Activated T-cell treated with anti-CD3 and anti-CD28 coated beads, Interleukin-2, amount 50 U/mL, for 24 hours (primary cell): ENCODE results near the gene RPUSD2.
A peak's percentile ranks its signal among the peaks of the same experiment; 100 is the strongest.
"Not testable (repeated sequence)": the region's sequence is repeated elsewhere in the genome, so short reads cannot be mapped to it uniquely, and the experiment has no call there.

Source experiments
- DNase-seq: peaks from one replicate; pipeline ENCODE4 v3.0.0-alpha.2; 2020
- H3K27ac Mint-ChIP-seq: 2 replicates; pipeline ENCODE4 v1.8.0; 2020; ENCODE audit warnings: mild to moderate bottlenecking, mixed read lengths
- H3K27me3 Mint-ChIP-seq: 2 replicates; pipeline ENCODE4 v1.8.0; 2020; ENCODE audit warnings: mixed read lengths
- H3K36me3 Mint-ChIP-seq: 2 replicates; pipeline ENCODE4 v1.8.0; 2020; ENCODE audit warnings: low read depth, mixed read lengths
- H3K4me1 Mint-ChIP-seq: 2 replicates; pipeline ENCODE4 v1.8.0; 2020; ENCODE audit warnings: low read depth, mixed read lengths
- H3K4me3 Mint-ChIP-seq: 2 replicates; pipeline ENCODE4 v1.8.0; 2020; ENCODE audit warnings: mild to moderate bottlenecking, moderate library complexity, mixed read lengths
- H3K9me3 Mint-ChIP-seq: 2 replicates; pipeline ENCODE4 v1.8.0; 2020; ENCODE audit warnings: mixed read lengths

RPUSD2 gene

DNA sequence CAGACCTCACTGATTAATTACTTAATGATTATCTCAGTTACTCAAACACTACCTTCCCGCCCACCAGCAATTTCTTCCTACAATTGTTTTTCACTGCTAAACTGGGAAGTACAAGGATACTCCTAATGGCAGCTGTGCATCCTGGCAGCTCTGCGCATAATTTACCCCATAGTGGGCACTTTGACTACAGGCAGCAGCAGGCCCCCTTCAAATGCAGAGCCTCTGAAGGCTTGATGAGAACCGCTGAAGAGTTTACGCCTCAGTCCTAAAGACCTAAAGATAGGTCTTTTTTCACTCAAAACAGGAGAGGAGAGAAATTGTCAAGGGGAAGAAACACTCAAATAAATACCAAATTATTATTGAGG, 15.0 kb upstream of the RPUSD2 start:
- H3K9me3 Mint-ChIP-seq: no peaks in the 10 kb centered on the region
- peaks cover 12% of the 10 kb centered on the region for H3K4me1 Mint-ChIP-seq
- no peaks in the 10 kb centered on the region for H3K27me3 Mint-ChIP-seq
- DNase-seq: no peak
- H3K27ac Mint-ChIP-seq: no peak overlapping the region
- no peak overlapping the region for H3K4me3 Mint-ChIP-seq
- peaks cover 85% of the 10 kb centered on the region for H3K36me3 Mint-ChIP-seq

DNA sequence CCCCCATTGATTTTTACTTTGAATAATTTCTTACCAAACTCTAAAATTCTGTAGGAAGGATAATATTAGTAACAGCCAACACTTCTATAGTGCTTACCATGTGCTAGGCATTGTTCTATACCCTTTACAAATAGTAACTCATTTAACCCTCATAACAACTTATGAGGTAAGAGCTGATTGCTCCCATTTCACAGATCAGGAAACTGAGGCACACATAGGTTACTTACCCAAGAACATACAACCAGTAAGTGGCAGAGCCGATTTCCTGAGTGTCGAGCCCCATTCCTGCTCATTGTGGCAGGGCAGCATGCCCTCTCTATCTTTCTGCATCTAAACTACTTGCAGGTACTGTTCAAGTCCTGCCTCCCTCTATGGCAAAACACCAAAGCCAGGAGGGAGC, 13.2 kb upstream of the RPUSD2 start:
- peaks cover 82% of the 10 kb centered on the region for H3K36me3 Mint-ChIP-seq
- H3K9me3 Mint-ChIP-seq: no peaks in the 10 kb centered on the region
- no peak overlapping the region for H3K4me3 Mint-ChIP-seq
- H3K27ac Mint-ChIP-seq: no peak overlapping the region
- no peaks in the 10 kb centered on the region for H3K27me3 Mint-ChIP-seq
- no peak for DNase-seq
- peaks cover 24% of the 10 kb centered on the region for H3K4me1 Mint-ChIP-seq

DNA sequence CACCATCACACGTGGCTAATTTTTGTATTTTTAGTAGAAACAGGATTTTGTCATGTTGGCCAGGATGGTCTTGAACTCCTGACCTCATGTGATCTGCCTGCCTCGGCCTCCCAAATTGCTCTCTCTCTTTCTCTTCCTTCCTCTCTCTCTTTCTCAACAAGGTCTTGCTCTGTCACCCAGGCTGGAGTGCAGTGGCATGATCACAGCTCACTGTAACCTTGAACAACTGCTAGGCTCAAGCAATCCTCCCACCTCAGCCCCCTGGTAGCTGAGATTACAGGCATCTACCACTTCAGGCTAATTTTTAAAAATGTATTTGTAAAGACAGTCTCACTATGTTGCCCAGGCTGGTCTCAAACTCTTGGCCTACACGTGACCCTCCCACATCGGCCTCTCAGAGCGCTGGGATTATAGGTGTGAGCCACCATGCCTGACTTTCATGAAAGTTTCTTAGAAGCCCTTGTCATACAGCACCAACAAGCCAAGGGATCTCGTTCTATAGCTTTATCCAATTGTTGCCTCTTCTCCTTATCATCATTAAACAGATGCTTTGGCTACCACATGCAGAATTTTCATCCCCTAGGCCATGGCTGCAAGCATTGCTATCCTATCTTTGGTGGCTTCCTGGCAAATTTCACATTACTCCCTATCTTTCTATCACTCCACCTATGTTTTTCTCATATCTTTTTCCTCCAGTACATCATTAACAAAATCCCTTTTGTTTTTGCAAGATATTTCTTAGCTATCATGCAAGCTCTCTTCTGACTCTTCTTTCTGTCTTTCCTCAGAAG, 10.0 kb upstream of the RPUSD2 start:
- Mint-ChIP-seq H3K27me3 (no peaks in the 10 kb centered on the region), H3K4me3 (no peak overlapping the region), H3K9me3 (no peaks in the 10 kb centered on the region), H3K36me3 (peaks cover 78% of the 10 kb centered on the region), H3K27ac (no peak overlapping the region), H3K4me1 (peaks cover 50% of the 10 kb centered on the region)
- no peak for DNase-seq

DNA sequence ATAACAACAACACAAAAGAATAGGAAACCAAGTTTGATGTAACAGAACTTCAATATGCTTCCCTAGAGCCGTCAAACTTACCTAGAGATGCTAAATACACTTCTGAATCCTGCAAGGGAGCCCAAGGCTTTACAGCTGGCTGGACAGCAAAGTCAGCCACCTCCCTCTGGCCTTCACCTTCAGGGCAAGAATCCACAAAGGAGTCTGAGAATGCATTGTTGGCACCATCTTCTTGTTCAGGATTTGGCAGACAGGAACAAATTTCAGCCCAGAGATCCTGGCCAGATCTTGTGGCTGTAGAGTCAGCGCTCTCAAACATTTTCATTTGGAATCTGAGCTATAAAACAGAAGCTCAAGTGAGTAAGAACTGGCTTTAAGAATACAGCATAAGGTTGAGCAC, 6.4 kb upstream of the RPUSD2 start:
- H3K27ac Mint-ChIP-seq: no peak overlapping the region
- H3K36me3 Mint-ChIP-seq: peaks cover 53% of the 10 kb centered on the region
- peaks cover 68% of the 10 kb centered on the region for H3K4me1 Mint-ChIP-seq
- DNase-seq: no peak
- H3K27me3 Mint-ChIP-seq: peaks cover 3% of the 10 kb centered on the region
- H3K4me3 Mint-ChIP-seq: peak overlapping the region; percentile 27
- H3K9me3 Mint-ChIP-seq: no peaks in the 10 kb centered on the region

DNA sequence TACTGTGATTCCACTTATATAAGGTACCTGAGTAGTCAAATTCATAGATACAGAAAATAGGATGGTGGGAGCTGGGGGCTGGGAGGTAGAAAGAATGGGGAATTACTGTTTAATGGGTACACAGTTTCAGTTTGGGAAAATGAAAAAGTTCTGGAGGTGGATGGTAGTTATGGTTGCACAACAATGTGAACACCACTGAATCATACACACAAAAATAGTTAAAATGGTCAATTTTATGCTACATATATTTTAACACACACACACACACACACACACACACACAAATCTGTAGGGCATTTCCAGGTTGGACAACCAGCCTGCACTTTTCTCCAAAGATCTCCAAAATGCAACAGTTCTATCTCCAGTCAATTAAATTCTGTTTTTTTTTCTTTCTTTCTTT, 5.7 kb upstream of the RPUSD2 start:
- H3K27me3 Mint-ChIP-seq: peaks cover 3% of the 10 kb centered on the region
- H3K4me3 Mint-ChIP-seq: peak overlapping the region; percentile 97
- H3K27ac Mint-ChIP-seq: peak overlapping the region; percentile 26
- H3K4me1 Mint-ChIP-seq: peaks cover 65% of the 10 kb centered on the region
- no peak for DNase-seq
- no peaks in the 10 kb centered on the region for H3K9me3 Mint-ChIP-seq
- H3K36me3 Mint-ChIP-seq: peaks cover 45% of the 10 kb centered on the region

DNA sequence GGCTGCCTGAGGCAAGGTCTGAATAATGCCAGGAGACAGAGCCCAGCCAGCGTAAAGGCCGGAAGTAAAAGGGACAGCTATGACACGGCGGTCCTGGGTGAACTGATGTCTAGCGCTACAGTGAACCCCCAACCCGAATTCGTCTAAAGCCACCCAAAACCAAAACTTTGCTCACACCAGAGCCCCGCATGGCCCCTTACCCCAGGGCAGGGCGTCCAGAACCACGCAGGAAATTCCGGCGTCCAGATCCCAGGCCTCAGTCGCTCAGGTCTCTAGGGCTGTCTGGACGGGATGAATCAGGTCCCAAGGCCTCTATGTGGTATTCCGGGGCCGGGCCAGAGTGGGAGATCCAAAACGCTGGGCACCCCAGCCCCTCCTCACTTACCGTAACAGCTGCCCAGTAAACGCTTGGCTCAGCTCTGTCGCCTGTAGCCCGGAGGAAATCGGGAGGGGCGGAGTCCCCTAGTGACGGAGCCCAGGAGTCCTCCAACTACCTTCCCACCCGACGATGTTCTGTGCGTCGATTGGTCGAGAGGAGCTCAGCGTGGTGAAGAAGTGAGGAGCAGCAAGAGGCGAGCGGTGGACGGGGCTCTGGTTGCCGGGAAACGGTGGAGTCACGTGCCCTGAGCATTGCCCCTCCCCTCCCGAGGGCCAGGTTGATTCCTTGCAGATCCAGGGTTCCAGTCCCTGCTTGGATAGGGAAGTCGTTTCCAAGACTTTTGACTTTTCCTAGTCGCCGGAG, 4.3 kb upstream of the RPUSD2 start, which contains the start of gene CCDC32:
TSS of gene CCDC32 (minus strand) at position 452 of the 742 bp plus-strand sequence. CDS start 2,027 bp downstream, outside the sequence.
- Mint-ChIP-seq H3K27ac (peak within 1 kb of the TSS; percentile 98), H3K36me3 (peaks cover 42% of the 10 kb centered on the region), H3K4me1 (peaks cover 61% of the 10 kb centered on the region), H3K4me3 (peak within 1 kb of the TSS; percentile 97), H3K27me3 (peaks cover 3% of the 10 kb centered on the region), H3K9me3 (no peaks in the 10 kb centered on the region)
- peak; percentile 92 for DNase-seq

DNA sequence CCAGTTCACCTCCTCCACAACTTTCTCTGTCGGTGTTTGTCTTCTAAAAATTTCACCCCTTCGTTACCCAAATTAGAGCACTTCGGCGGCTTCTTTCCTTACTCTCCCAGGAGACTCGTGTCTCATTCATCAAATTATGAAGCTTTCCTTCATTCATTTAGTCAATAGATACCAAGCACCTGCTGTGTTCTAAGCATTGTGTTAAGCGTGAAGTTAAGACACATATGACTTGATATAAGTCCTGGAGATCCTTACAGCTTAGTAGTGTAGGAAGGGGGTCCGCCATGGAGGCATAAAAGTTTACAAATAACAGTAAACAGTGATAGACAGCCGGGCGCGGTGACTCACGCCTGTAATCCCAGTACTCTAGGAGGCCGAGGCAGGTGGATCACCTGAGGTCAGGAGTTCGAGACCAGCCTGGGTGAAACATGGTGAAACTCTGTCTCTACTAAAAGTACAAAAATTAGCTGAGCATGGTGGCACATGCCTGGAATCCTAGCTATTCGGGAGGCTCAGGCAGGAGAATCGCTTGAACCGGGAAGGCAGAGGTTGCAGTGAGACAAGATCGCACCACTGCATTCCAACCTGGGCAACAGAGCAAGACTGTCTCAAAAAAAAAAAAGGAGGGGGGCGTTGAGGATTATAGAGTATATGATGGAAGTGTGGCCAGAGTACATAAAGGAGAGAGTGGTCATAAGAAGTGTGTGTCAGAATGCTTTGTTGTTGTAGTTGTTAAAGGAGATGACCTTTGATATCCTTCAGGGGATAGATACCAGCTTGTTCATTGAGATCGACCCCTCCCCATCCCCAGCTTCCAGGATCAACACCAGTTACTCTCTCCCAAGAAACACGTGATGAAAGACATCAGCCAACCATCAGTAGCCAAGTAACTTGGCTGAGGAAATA, 3.5 kb upstream of the RPUSD2 start:
- peak overlapping the region; percentile 97 for H3K4me3 Mint-ChIP-seq
- H3K9me3 Mint-ChIP-seq: no peaks in the 10 kb centered on the region
- no peak for DNase-seq
- H3K27me3 Mint-ChIP-seq: peaks cover 3% of the 10 kb centered on the region
- H3K27ac Mint-ChIP-seq: peak overlapping the region; percentile 98
- H3K4me1 Mint-ChIP-seq: peaks cover 61% of the 10 kb centered on the region
- peaks cover 44% of the 10 kb centered on the region for H3K36me3 Mint-ChIP-seq

DNA sequence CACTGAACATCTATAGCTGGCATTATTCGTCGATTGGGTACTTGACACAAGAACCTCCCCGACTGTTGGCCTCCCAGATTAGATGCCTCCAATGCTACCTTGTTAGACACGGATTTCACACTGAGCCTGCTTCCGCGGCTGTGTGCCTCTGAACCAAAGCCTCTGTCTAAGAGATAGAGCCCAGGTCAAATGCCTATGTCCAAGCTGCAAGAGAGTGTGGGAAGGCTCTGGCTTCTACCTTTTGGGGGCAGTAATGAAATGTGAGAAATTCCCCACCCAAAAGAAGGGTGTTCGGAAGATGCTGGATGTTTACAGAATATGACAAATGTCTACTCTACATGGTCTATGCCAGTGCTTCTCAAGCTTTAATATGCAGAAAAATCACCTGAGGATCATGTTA, 2.0 kb upstream of the RPUSD2 start:
- Mint-ChIP-seq H3K36me3 (peaks cover 43% of the 10 kb centered on the region), H3K4me1 (peaks cover 56% of the 10 kb centered on the region), H3K27ac (no peak overlapping the region), H3K27me3 (peaks cover 3% of the 10 kb centered on the region), H3K4me3 (no peak overlapping the region), H3K9me3 (no peaks in the 10 kb centered on the region)
- DNase-seq: no peak

DNA sequence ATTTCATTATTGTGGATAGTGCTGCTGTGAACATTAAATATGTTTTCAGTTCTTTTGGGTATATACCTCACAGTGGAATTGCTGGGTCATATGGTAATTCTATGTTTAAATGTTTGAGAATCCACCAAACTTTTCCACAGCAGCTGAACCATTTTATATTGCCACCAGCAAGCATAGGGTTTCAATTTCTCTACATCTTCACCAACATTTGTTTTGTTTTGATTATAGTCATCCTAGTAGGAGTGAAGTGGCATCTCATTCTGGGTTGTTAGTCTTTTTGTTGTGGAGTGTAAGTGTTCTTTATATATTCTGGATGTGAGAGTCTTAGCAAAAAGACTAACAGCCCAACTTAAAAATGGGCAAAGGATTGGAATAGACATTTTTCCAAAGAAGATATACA, 6.0 kb downstream of the RPUSD2 start:
- H3K27ac Mint-ChIP-seq: peak overlapping the region; percentile 60
- no peaks in the 10 kb centered on the region for H3K27me3 Mint-ChIP-seq
- H3K9me3 Mint-ChIP-seq: no peaks in the 10 kb centered on the region
- peaks cover 60% of the 10 kb centered on the region for H3K36me3 Mint-ChIP-seq
- no peak for DNase-seq
- H3K4me1 Mint-ChIP-seq: peaks cover 44% of the 10 kb centered on the region
- H3K4me3 Mint-ChIP-seq: no peak overlapping the region

DNA sequence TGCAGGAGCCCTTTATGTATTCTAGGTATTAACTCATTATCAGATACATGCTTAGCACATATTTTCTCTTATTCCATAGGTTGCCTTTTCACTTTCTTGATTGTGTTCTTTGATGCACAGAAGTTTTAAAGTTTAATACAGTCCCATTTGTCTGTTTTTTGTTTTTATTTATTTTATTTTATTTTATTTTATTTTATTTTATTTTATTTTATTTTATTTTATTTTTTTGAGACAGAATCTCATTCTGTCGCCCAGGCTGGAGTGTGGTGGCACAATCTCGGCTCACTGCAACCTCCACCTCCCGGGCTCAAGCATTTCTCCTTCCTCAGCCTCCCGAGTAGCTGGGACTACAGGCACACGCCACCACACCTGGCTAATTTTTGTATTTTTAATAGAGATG, 7.8 kb downstream of the RPUSD2 start:
- not testable (repeated sequence) for H3K9me3 Mint-ChIP-seq, H3K27ac Mint-ChIP-seq, H3K27me3 Mint-ChIP-seq, DNase-seq, H3K4me3 Mint-ChIP-seq
- Mint-ChIP-seq H3K36me3 (peaks cover 43% of the 10 kb centered on the region), H3K4me1 (peaks cover 29% of the 10 kb centered on the region)

DNA sequence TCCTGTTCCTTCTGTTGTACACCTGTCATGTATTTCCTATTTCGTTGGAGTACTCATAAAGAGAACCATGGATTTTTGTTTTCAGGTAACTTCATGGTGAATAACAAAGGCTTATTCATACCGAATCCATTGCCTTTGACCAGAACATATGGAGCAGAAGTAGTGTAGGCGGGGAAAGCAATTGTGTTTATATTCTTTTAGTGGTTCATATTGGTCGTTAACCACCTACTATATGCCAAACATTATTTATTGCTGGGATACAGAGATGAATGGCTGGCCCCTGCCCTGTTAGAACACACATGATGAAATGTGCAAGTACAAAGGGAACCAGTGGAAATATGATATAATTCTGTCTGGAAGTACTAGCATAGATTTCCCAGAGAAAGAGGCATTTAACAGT, 9.8 kb downstream of the RPUSD2 start:
- Mint-ChIP-seq H3K4me1 (peaks cover 17% of the 10 kb centered on the region), H3K27me3 (no peaks in the 10 kb centered on the region), H3K27ac (no peak overlapping the region), H3K36me3 (peaks cover 24% of the 10 kb centered on the region), H3K9me3 (no peaks in the 10 kb centered on the region), H3K4me3 (no peak overlapping the region)
- no peak for DNase-seq

DNA sequence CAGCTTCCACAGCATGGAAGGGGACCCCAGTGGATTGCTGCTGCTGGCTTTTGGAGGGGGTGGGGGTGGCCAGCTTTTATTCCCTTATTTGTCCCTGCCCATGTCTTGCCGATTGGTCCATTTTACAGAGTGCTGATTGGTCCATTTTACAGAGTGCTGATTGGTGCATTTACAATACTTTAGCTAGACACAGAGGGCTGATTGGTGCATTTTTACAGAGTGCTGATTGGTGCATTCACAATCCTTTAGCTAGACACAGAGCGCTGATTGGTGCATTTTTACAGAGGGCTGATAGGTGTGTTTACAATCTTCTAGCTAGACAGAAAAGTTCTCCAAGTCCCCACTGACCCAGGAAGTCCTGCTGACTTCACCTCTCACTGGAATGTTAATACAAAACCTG, 12.7 kb downstream of the RPUSD2 start:
- DNase-seq, H3K27me3 Mint-ChIP-seq, H3K9me3 Mint-ChIP-seq, H3K36me3 Mint-ChIP-seq, H3K4me1 Mint-ChIP-seq, H3K27ac Mint-ChIP-seq, H3K4me3 Mint-ChIP-seq: not testable (repeated sequence)

DNA sequence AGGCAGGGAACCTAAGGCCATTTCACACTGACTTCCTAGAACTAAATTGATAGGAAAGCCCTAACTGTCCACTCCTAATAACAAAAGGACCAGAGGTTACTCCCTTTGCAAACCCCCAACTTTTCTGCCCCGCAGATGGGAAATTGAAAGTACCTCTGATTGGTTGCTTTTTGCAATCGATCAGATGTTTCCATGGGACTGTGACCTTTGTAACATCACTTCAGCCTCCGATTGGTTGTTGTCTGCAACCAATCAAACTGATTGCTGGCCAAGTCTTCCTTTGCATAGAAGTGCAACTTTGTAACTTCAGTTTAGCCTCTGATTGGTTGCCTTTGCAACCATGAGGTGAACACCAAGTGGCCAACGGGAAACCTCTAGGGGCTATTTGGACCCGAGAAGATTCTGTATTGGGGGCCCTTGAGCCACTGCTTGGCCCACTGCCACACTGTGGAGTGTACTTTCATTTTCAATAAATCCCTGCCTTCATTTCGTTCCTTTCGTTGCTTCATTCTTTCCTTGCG, 13.7 kb downstream of the RPUSD2 start:
- Mint-ChIP-seq H3K4me3 (no peak overlapping the region), H3K27me3 (peaks cover 3% of the 10 kb centered on the region), H3K36me3 (no peaks in the 10 kb centered on the region), H3K27ac (no peak overlapping the region), H3K4me1 (peaks cover 2% of the 10 kb centered on the region), H3K9me3 (no peaks in the 10 kb centered on the region)
- DNase-seq: no peak

DNA sequence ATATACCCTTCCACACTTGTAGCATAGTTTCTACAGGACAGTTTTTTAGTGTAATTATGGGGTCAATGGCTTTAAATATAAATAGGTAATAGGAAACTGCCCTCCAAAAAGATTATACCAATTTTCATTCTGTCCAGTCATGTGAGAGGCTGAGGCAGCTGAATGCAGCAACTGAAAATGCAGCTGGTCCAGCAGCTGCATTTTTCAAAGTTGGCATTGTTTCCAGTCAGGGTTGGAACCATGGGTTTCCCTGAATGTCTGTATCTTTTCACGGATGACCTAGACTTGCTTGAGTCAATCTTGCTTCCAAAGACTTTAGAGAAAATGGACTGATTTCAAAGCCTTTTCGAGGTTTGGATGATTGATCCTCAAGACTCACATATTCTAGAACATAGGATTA, 15.1 kb downstream of the RPUSD2 start:
- no peak for DNase-seq
- H3K36me3 Mint-ChIP-seq: no peaks in the 10 kb centered on the region
- H3K4me3 Mint-ChIP-seq: no peak overlapping the region
- H3K9me3 Mint-ChIP-seq: no peaks in the 10 kb centered on the region
- H3K27me3 Mint-ChIP-seq: peaks cover 7% of the 10 kb centered on the region
- no peaks in the 10 kb centered on the region for H3K4me1 Mint-ChIP-seq
- no peak overlapping the region for H3K27ac Mint-ChIP-seq
